ENCODE data around the gene SERPINE1. TPM values are rescaled to one million over a fixed set of nuclear protein-coding genes. Genes with fewer than 3 reads are reported as not detected.
A peak's percentile ranks its signal among the peaks of the same experiment; 100 is the strongest.
"Not testable (repeated sequence)": the region's sequence is repeated elsewhere in the genome, so short reads cannot be mapped to it uniquely, and the experiment has no call there.

Gene SERPINE1
- polyA plus RNA-seq, 3 donors from 2014 or later: 1.4 to 1.5 TPM; not detected in 1

DNA sequence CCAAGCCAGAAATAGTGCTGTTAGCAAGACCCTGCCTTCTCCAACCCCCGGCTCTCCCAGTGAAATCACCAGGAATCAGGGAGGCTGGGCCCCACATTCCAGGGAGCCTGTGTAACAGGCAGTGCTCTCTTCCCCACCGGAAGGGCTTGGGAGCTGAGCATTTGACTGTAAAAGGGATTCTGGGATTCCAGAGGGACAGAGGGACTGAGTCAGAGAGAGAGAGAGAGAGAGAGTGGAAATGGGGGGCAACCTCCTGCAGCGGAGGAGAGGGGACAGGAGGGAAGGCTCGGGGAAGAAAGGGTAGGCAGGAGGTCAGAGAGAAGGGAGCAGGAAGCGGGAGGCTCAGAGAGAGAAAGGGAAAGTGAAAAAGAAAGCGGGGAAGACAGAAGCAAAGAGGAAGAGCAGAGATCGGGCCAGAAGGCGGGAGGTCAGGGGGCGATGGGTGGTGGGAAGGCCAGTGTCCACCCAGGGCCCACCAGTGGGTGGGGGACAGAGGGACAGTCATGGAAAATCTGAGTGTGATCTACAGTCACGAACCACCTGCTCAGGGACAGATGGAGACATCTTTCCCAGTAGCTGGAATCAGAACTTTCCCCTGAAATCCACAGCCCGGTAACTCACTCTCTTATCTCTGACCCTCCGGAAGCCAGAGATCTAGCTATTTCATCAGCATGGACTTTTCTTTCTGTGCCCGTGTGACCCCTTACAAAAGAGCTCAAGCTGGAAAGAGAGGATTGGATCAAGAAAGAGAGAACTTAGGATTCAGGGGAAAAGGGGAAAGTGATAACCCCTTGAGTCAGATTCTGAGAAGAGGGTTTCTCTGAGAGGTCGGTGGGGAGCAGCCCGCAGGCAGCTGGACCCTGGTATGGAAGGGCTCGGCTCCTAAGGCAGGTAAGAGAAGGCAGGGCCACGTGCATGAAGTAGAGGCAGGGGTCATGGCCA is 4.6 kb upstream of the SERPINE1 start:
- no peaks in the 10 kb centered on the region for H3K36me3 Mint-ChIP-seq
- peaks cover 27 to 30% of the 10 kb centered on the region in 2 donors for H3K4me1 Mint-ChIP-seq
- H3K4me3 Mint-ChIP-seq: peak overlapping the region in 4 of 5 donors; percentile 35 to 53 (median 43)
- no peaks in the 10 kb centered on the region for H3K9me3 Mint-ChIP-seq
- peak overlapping the region in 3 of 6 donors; percentile 7 to 53 (median 40) for H3K27ac Mint-ChIP-seq
- H3K27me3 Mint-ChIP-seq (ENCODE audit: low read depth in 3 of 3): peaks cover 10 to 29% (median 16%) of the 10 kb centered on the region in 3 donors
- no peak for DNase-seq

DNA sequence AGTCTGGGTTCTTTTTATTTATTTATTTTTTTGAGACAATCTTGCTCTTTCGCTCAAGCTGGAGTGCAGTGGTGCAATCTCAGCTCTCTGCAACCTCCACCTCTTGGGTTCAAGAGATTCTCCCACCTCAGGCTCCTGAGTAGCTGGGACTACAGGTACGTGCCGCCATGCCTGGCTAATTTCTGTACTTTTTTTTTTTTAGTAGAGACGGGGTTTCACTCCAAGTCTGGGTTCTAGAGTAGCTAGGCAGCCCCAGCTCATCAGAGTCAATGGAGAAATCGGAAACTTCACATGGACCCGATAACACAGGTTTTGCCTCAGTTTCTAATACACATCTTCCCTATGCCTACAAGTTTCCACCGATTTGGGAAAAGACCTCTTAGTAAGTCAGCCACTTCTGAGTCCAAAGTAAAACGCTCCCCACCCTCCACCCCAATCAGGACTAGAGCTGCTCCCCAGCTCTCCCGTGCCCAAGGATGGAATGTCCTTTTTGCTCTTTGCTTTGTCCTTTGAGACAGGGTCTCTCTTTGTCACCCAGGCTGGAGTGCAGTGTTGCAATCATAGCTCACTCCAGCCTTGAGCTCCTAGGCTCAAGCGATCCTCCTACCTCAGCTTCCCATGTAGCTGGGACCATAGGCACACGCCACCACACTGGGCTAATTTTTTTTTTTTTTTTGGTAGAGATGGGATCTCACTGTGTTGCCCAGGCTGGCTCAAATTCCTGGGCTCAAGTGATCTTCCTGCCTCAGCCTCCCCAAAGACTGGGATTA is 3.8 kb upstream of the SERPINE1 start:
- Mint-ChIP-seq H3K27me3 (ENCODE audit: low read depth in 3 of 3) (peaks cover 10 to 31% (median 19%) of the 10 kb centered on the region in 3 donors), H3K4me3 (no peak overlapping the region), H3K36me3 (no peaks in the 10 kb centered on the region), H3K27ac (no peak overlapping the region), H3K4me1 (peaks cover 33 to 38% of the 10 kb centered on the region in 2 donors), H3K9me3 (no peaks in the 10 kb centered on the region)
- no peak for DNase-seq

DNA sequence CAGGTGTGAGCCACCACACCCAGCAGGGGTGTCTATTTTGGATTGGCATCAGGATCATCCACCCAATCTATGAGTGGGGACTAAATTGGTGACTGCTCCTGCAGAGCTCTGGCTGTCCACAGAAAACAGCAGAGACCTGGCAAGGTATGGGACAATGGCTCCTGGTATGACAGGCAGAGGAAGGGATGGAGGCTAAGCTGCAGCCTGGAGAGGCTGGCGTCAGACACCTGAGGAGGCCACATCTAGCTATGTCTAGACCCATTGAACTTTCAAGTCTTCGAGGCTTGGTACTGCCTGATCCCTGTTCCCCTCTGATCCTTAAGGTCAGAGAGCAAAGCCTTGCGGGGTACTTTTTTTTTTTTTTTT is 3.2 kb upstream of the SERPINE1 start:
- Mint-ChIP-seq H3K36me3 (no peaks in the 10 kb centered on the region), H3K4me3 (no peak overlapping the region), H3K27ac (peak overlapping the region in 1 of 6 donors; percentile 31), H3K4me1 (peaks cover 37 to 44% of the 10 kb centered on the region in 2 donors), H3K27me3 (ENCODE audit: low read depth in 3 of 3) (peaks cover 10 to 31% (median 19%) of the 10 kb centered on the region in 3 donors), H3K9me3 (no peaks in the 10 kb centered on the region)
- no peak for DNase-seq

DNA sequence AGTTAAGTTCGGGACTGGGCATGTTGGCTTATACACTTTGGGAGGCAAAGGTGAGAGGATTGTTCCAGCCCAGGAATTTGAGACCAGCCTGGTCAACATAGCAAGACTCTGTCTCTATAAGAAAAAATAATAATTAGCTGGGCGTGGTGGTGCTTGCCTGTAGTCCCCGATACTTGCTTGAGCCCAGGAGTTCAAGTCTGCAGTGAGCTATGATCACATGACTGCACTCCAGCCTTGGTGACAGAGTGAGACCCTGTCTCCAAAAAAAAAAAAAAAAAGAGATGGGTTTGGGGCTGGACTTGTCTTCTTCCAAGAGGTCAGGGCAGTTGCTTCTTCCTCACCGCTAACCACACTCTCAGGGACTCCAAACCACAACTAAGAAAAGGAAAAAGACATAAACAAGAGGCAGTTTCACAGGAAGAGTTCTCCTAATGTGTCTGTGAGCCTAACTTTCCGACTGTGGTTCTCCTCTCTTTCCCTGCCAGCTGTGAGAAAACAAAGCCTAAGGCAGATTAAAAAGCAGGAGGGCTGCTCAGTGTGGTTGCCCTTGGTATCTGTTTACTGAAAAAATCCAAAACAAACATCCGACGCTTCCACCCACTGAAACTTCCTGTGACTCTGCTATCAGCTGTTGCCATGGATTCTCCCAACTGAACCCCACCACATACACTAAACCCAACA is 2.4 kb upstream of the SERPINE1 start:
- Mint-ChIP-seq H3K27ac (peak overlapping the region in 5 of 6 donors; percentile 3 to 87 (median 64)), H3K4me1 (peaks cover 37 to 46% of the 10 kb centered on the region in 2 donors), H3K27me3 (ENCODE audit: low read depth in 3 of 3) (peaks cover 11 to 33% (median 19%) of the 10 kb centered on the region in 3 donors), H3K9me3 (no peaks in the 10 kb centered on the region), H3K4me3 (peak overlapping the region in 4 of 5 donors; percentile 29 to 50 (median 37)), H3K36me3 (no peaks in the 10 kb centered on the region)
- peak in 1 of 3 donors; percentile 31 for DNase-seq

DNA sequence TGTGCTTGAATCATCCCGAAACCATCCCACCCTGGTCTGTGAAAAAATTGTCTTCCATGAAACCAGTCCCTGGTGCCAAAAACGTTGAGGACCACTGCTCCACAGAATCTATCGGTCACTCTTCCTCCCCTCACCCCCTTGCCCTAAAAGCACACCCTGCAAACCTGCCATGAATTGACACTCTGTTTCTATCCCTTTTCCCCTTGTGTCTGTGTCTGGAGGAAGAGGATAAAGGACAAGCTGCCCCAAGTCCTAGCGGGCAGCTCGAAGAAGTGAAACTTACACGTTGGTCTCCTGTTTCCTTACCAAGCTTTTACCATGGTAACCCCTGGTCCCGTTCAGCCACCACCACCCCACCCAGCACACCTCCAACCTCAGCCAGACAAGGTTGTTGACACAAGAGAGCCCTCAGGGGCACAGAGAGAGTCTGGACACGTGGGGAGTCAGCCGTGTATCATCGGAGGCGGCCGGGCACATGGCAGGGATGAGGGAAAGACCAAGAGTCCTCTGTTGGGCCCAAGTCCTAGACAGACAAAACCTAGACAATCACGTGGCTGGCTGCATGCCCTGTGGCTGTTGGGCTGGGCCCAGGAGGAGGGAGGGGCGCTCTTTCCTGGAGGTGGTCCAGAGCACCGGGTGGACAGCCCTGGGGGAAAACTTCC is 784 bp upstream of the SERPINE1 start:
- Mint-ChIP-seq H3K9me3 (no peaks in the 10 kb centered on the region), H3K27ac (peak overlapping the region; percentile 53 to 93 (median 79)), H3K27me3 (ENCODE audit: low read depth in 3 of 3) (peaks cover 11 to 33% (median 19%) of the 10 kb centered on the region in 3 donors), H3K4me1 (peaks cover 37 to 46% of the 10 kb centered on the region in 2 donors), H3K4me3 (peak overlapping the region; percentile 75 to 87 (median 82)), H3K36me3 (peaks cover 0 to 3% (median 0%) of the 10 kb centered on the region in 3 donors)
- DNase-seq: peak; percentile 57 to 73 (median 70)

DNA sequence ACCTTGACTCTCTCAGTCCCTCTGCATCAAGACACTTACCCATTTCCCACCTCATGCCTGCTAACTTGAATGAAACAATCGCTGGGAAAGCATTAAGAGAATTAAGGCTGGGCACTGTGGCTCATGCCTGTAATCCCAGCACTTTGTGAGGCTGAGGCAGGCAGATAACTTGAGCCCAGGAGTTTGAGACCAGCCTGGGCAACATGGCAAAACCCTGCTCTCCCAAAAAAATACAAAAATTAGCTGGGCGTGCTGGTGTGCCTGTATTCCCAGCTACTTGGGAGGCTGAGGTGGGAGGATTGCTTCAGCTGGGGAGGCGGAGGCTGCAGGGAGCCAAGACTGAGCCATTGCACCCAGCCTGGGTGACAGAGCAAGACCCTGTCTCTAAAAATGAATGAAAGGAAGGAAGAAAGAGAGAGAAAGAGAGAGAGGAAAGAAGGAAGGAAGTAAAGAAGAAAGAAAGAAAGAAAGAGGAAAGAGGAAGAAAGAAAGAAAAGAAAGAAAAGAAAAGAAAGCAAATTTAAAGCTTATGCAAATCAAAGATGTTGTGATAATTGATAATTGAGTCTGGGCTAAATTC is 646 bp downstream of the SERPINE1 start:
- H3K36me3 Mint-ChIP-seq: peaks cover 0 to 3% (median 0%) of the 10 kb centered on the region in 3 donors
- DNase-seq: no peak
- H3K27me3 Mint-ChIP-seq (ENCODE audit: low read depth in 3 of 3): peaks cover 11 to 29% (median 15%) of the 10 kb centered on the region in 3 donors
- H3K27ac Mint-ChIP-seq: peak overlapping the region in 5 of 6 donors; percentile 53 to 93 (median 80)
- H3K9me3 Mint-ChIP-seq: no peaks in the 10 kb centered on the region
- H3K4me1 Mint-ChIP-seq: peaks cover 37 to 46% of the 10 kb centered on the region in 2 donors
- peak overlapping the region; percentile 75 to 87 (median 82) for H3K4me3 Mint-ChIP-seq

DNA sequence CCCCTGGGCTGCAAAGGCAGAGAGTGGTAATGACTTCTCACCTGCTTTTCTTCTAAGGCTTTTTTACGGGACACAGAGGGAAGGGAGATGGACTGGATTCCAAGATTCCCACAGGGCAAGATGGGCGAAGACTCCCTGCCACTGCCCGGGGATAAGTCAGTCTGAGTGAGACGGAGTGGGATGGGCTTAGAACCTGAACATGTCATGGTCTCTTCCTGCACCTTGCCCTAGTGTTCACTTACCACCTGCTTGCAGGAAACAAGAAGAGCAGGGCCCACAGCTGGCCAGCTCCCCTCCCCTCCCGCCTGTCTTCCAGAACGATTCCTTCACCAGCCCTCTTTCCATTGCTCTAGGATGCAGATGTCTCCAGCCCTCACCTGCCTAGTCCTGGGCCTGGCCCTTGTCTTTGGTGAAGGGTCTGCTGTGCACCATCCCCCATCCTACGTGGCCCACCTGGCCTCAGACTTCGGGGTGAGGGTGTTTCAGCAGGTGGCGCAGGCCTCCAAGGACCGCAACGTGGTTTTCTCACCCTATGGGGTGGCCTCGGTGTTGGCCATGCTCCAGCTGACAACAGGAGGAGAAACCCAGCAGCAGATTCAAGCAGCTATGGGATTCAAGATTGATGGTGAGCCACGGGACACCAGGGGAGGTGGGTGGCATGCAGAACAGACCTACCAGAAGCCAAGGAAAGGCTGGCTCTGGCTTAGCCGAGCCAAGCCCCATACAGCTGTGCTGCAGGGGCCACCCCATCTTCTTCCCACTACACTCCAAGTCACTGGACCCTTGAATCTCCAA is 1.3 kb downstream of the SERPINE1 start:
- no peaks in the 10 kb centered on the region for H3K9me3 Mint-ChIP-seq
- peak overlapping the region in 3 of 5 donors; percentile 7 to 42 (median 41) for H3K4me3 Mint-ChIP-seq
- peaks cover 11 to 25% (median 14%) of the 10 kb centered on the region in 3 donors for H3K27me3 Mint-ChIP-seq (ENCODE audit: low read depth in 3 of 3)
- peaks cover 0 to 3% (median 0%) of the 10 kb centered on the region in 3 donors for H3K36me3 Mint-ChIP-seq
- DNase-seq: peak; percentile 28 to 47 (median 38)
- peaks cover 37 to 46% of the 10 kb centered on the region in 2 donors for H3K4me1 Mint-ChIP-seq
- peak overlapping the region in 2 of 6 donors; percentile 20 to 56 for H3K27ac Mint-ChIP-seq

DNA sequence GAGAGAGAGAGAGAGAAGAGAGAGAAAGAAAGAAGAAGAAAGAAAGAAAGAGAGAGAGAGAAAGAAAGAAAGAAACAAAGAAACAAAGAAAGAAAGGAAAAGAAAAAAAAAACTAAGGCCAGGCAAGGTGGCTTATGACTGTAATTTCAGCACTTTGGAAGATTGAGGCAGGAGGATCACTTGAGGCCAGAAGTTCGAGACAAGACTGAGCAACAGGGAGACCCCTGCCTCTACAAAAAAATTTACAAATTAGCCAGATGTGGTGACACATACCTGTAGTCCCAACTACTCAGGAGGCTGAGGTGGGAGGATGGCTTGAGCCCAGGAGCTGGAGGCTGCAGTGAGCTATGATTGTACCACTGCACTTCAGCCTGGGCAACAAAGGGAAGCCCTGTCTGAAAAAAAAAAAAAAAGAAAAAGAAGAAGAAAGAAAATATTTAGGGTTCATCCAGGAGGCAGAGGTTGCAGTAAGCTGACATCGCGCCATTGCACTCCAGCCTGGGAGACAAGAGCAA is 2.8 kb downstream of the SERPINE1 start:
- Mint-ChIP-seq H3K27ac (peak overlapping the region in 1 of 6 donors; percentile 34), H3K27me3 (ENCODE audit: low read depth in 3 of 3) (peaks cover 13 to 19% (median 14%) of the 10 kb centered on the region in 3 donors), H3K4me1 (peaks cover 34 to 42% of the 10 kb centered on the region in 2 donors), H3K9me3 (no peaks in the 10 kb centered on the region), H3K36me3 (peaks cover 0 to 3% (median 0%) of the 10 kb centered on the region in 3 donors), H3K4me3 (no peak overlapping the region)
- no peak for DNase-seq

DNA sequence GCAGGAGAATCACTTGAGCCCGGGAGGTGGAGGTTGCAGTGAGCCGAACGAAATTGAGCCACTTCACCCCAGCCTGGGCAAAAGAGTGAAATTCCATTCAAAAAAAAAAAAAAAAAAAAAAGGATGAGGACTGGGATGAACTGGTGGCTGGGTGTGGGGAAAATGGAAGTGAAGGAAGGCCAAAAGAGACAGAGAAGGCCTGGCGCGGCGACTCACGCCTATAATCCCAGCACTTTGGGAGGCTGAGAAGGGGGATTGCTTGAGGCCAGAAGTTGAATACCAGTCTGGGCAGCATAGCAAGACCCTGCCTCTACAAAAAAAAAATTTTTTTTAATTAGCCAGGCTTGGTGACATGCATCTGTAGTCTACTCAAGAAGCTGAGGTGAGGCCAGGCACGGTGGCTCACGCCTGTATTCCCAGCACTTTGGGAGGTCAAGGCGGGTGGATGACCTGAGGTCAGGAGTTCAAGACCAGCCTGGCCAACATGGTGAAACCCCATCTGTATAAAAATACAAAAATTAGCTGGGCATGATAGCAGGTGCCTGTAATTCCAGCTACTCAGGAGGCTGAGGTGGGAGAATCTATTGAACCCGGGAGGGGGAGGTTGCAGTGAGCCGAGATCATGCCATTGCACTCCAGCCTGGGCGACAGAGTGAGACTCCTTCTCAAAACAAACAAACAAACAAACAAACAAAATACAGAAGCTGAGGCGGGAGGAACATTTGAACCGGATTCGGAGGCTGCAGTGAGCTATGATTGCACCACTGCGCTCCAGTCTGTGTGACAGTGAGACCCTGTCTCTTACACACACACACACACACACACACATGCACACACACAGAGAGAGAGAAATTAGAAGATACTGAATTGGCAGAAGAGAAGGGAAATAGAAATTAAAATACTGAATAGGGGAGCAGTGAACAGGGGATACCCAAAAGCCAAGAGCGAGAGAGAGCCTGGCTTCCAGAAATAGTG is 6.0 kb downstream of the SERPINE1 start:
- not testable (repeated sequence) for H3K27me3 Mint-ChIP-seq (ENCODE audit: low read depth in 3 of 3); H3K4me3 Mint-ChIP-seq; DNase-seq; H3K36me3 Mint-ChIP-seq; H3K9me3 Mint-ChIP-seq
- Mint-ChIP-seq H3K27ac (peak overlapping the region in 2 of 6 donors; percentile 28 to 54), H3K4me1 (peaks cover 10 to 22% of the 10 kb centered on the region in 2 donors)

DNA sequence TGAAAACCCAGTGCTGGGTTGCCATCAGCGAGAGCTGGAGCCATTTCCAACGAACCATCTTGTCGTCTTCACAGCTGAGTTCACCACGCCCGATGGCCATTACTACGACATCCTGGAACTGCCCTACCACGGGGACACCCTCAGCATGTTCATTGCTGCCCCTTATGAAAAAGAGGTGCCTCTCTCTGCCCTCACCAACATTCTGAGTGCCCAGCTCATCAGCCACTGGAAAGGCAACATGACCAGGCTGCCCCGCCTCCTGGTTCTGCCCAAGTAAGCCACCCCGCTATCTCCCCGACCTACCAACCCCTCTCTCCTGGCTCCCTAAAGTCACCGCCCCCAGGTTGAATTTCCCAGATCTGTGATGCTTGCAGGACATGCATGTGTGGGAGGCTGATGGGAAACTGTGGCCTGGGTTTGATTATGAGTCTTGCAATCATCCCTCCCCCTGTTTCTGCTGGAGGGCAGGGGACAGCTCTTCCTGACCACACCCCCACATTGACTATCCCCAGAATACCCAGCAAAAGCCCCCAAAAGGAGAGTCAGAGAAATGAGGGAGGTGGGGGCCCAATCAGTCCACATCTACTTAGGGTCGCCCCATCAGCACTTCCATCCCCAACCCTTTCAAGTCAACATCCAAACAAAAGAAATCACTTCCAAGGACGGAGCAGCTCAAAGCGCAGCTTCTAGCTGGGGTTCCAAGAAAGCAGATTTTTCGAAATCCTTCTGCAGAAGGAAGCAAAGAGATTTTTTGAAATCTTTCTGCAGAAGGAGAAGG is 6.9 kb downstream of the SERPINE1 start:
- Mint-ChIP-seq H3K27me3 (ENCODE audit: low read depth in 3 of 3) (peaks cover 4 to 10% (median 7%) of the 10 kb centered on the region in 3 donors), H3K4me3 (no peak overlapping the region), H3K27ac (peak overlapping the region in 1 of 6 donors; percentile 6), H3K9me3 (no peaks in the 10 kb centered on the region), H3K36me3 (peaks cover 0 to 3% (median 0%) of the 10 kb centered on the region in 3 donors), H3K4me1 (peaks cover 13 to 22% of the 10 kb centered on the region in 2 donors)
- DNase-seq: no peak

All from immature natural killer cell (primary cell).